ENCODE results near the gene SCO2. TPM values are rescaled to one million over a fixed set of nuclear protein-coding genes. Genes with fewer than 3 reads are reported as not detected.

SCO2 gene
- polyA plus RNA-seq, 1 donor from 2014 or later, result 9.6 TPM

GRCh38 chr22:50508897-50509296 is 16.5 kb downstream of the SCO2 start:
- Histone ChIP-seq H4K20me1 (ENCODE audit: insufficient read depth) (no peaks in the 10 kb centered on the region), H3K4me2 (ENCODE audit: low read length) (peak overlapping the region; percentile 97), H2AFZ (ENCODE audit: low read depth, low read length) (peak overlapping the region; percentile 3), H3K4me3 (ENCODE audit: low read length) (peak overlapping the region; percentile 80), H3K27ac (ENCODE audit: low read length) (peak overlapping the region; percentile 81), H3K36me3 (ENCODE audit: insufficient read depth, low read length) (no peaks in the 10 kb centered on the region), H3K79me2 (replicated peaks; ENCODE audit: insufficient read depth, low read length) (peaks cover 37% of the 10 kb centered on the region), H3K27me3 (ENCODE audit: insufficient read depth, low read depth, low read length) (no peaks in the 10 kb centered on the region), H3K9me3 (ENCODE audit: low read length) (no peaks in the 10 kb centered on the region), H3K9me2 (ENCODE audit: insufficient read depth, low read length) (no peaks in the 10 kb centered on the region), H3K9ac (ENCODE audit: low read length) (peak overlapping the region; percentile 80), H3F3A (ENCODE audit: insufficient read depth, low read length, poor library complexity, severe bottlenecking) (no peaks in the 10 kb centered on the region)
- TF ChIP-seq EZH2 (IDR thresholded peaks at IDR 0.05; ENCODE audit: borderline replicate concordance, insufficient read depth, low read length, poor library complexity, severe bottlenecking), result no peak
- TF ChIP-seq POLR2AphosphoS5 (IDR thresholded peaks at IDR 0.05), result no peak
- TF ChIP-seq SMC3 (conservative IDR thresholded peaks at IDR 0.05; ENCODE audit: poor library complexity), result no peak
- TF ChIP-seq TAF1 (IDR thresholded peaks at IDR 0.05; ENCODE audit: low read depth), result no peak
- no peak for TF ChIP-seq CTCF (IDR thresholded peaks at IDR 0.05; ENCODE audit: poor library complexity, severe bottlenecking)
- no peak for TF ChIP-seq EP300 (conservative IDR thresholded peaks at IDR 0.05; ENCODE audit: poor library complexity, severe bottlenecking)
- TF ChIP-seq RAD21 (conservative IDR thresholded peaks at IDR 0.05), result no peak
- TF ChIP-seq MXI1 (conservative IDR thresholded peaks at IDR 0.05; ENCODE audit: poor library complexity, severe bottlenecking), result no peak
- TF ChIP-seq REST (IDR thresholded peaks at IDR 0.05; ENCODE audit: borderline replicate concordance), result no peak

- H2AFZ ChIP-seq (ENCODE audit: low read depth, low read length), result peak within 1 kb of the TSS; percentile 27
- H3K27ac ChIP-seq (ENCODE audit: low read length), result peak within 1 kb of the TSS; percentile 81
- no peaks in the 10 kb centered on the region for H3K9me3 ChIP-seq (ENCODE audit: low read length)
- H3F3A ChIP-seq (ENCODE audit: insufficient read depth, low read length, poor library complexity, severe bottlenecking), result no peaks in the 10 kb centered on the region
- peak within 1 kb of the TSS; percentile 97 for H3K4me2 ChIP-seq (ENCODE audit: low read length)
- H3K79me2 ChIP-seq (replicated peaks; ENCODE audit: insufficient read depth, low read length), result peaks cover 37% of the 10 kb centered on the region
- H4K20me1 ChIP-seq (ENCODE audit: insufficient read depth), result no peaks in the 10 kb centered on the region
- H3K27me3 ChIP-seq (ENCODE audit: insufficient read depth, low read depth, low read length), result no peaks in the 10 kb centered on the region
- no peak for TF ChIP-seq RAD21 (conservative IDR thresholded peaks at IDR 0.05)
- TF ChIP-seq MXI1 (conservative IDR thresholded peaks at IDR 0.05; ENCODE audit: poor library complexity, severe bottlenecking), result peak; percentile 76
- TF ChIP-seq CTCF (IDR thresholded peaks at IDR 0.05; ENCODE audit: poor library complexity, severe bottlenecking), result no peak
- peak; percentile 3 for TF ChIP-seq SMC3 (conservative IDR thresholded peaks at IDR 0.05; ENCODE audit: poor library complexity)
- TF ChIP-seq TAF1 (IDR thresholded peaks at IDR 0.05; ENCODE audit: low read depth), result peak; percentile 73
- peak; percentile 94 for TF ChIP-seq POLR2AphosphoS5 (IDR thresholded peaks at IDR 0.05)
- peak; percentile 84 for TF ChIP-seq REST (IDR thresholded peaks at IDR 0.05; ENCODE audit: borderline replicate concordance)
- peak; percentile 64 for TF ChIP-seq EP300 (conservative IDR thresholded peaks at IDR 0.05; ENCODE audit: poor library complexity, severe bottlenecking)
- TF ChIP-seq EZH2 (IDR thresholded peaks at IDR 0.05; ENCODE audit: borderline replicate concordance, insufficient read depth, low read length, poor library complexity, severe bottlenecking), result no peak
- peak within 1 kb of the TSS; percentile 86 for H3K9ac ChIP-seq (ENCODE audit: low read length)
- no peaks in the 10 kb centered on the region for H3K36me3 ChIP-seq (ENCODE audit: insufficient read depth, low read length)
- no peaks in the 10 kb centered on the region for H3K9me2 ChIP-seq (ENCODE audit: insufficient read depth, low read length)
- H3K4me3 ChIP-seq (ENCODE audit: low read length), result peak within 1 kb of the TSS; percentile 94
These were observed 17.2 kb downstream of the SCO2 start, which contains the start of gene NCAPH2 for GRCh38 chr22:50507991-50508884. NCAPH2 (plus strand) TSS chr22:50508224; CDS start chr22:50508338, 114 bp downstream.

All from neural cell (in vitro differentiated cells).